ENCODE data around the gene BRAF.
"Not testable (repeated sequence)": the region's sequence is repeated elsewhere in the genome, so short reads cannot be mapped to it uniquely, and the experiment has no call there.

BRAF gene

GRCh38 chr7:140681766-140682165, 243.0 kb downstream of the BRAF start:
- DNase-seq (ENCODE audit: low read depth, low spot score), result no peak

- DNase-seq (ENCODE audit: low read depth, low spot score), result no peak
These were observed 243.8 kb downstream of the BRAF start for GRCh38 chr7:140680886-140681285.

- DNase-seq (ENCODE audit: low read depth, low spot score), result no peak
These were observed 245.5 kb downstream of the BRAF start for GRCh38 chr7:140679186-140679585.

- DNase-seq (ENCODE audit: low read depth, low spot score), result no peak
These were observed 246.0 kb downstream of the BRAF start for GRCh38 chr7:140678816-140679130.

GRCh38 chr7:140678081-140678815, 246.5 kb downstream of the BRAF start:
- no peak for DNase-seq (ENCODE audit: low read depth, low spot score)

- DNase-seq (ENCODE audit: low read depth, low spot score), result no peak
These were observed 247.2 kb downstream of the BRAF start for GRCh38 chr7:140677496-140677895.

GRCh38 chr7:140676956-140677355, 247.8 kb downstream of the BRAF start:
- not testable (repeated sequence) for DNase-seq (ENCODE audit: low read depth, low spot score)

GRCh38 chr7:140676306-140676705, 248.4 kb downstream of the BRAF start:
- DNase-seq (ENCODE audit: low read depth, low spot score), result no peak

- no peak for DNase-seq (ENCODE audit: low read depth, low spot score)
These were observed 249.0 kb downstream of the BRAF start for GRCh38 chr7:140675726-140676125.

- DNase-seq (ENCODE audit: low read depth, low spot score), result no peak
These were observed 249.6 kb downstream of the BRAF start for GRCh38 chr7:140674899-140675701.

- DNase-seq (ENCODE audit: low read depth, low spot score), result no peak
These were observed 250.4 kb downstream of the BRAF start for GRCh38 chr7:140674356-140674800.

GRCh38 chr7:140673774-140674155, 251.0 kb downstream of the BRAF start:
- DNase-seq (ENCODE audit: low read depth, low spot score), result no peak

- no peak for DNase-seq (ENCODE audit: low read depth, low spot score)
These were observed 251.5 kb downstream of the BRAF start for GRCh38 chr7:140673063-140673773.

GRCh38 chr7:140672382-140673062, 252.2 kb downstream of the BRAF start, which contains the start of gene ADCK2:
Gene ADCK2, plus strand, starts transcription at chr7:140672945. Its CDS starts 386 bp downstream, at chr7:140673331.
- no peak for DNase-seq (ENCODE audit: low read depth, low spot score)

- DNase-seq (ENCODE audit: low read depth, low spot score), result no peak
These were observed 252.8 kb downstream of the BRAF start for GRCh38 chr7:140671966-140672365.

GRCh38 chr7:140670343-140670935, 254.3 kb downstream of the BRAF start:
- no peak for DNase-seq (ENCODE audit: low read depth, low spot score)

- DNase-seq (ENCODE audit: low read depth, low spot score), result not testable (repeated sequence)
These were observed 254.9 kb downstream of the BRAF start for GRCh38 chr7:140669862-140670261.

- DNase-seq (ENCODE audit: low read depth, low spot score), result no peak
These were observed 255.4 kb downstream of the BRAF start for GRCh38 chr7:140669352-140669751.

All from iPS DF 19.7 (cell line).